Parathyroid adenoma (tissue), 2 donors: ENCODE measurements around the gene HELLS.
"Not testable (repeated sequence)": the region's sequence is repeated elsewhere in the genome, so short reads cannot be mapped to it uniquely, and the experiment has no call there.

Experiments
- H2AFZ ChIP-seq: fragments of 300-600 bp; sonication (generic); one replicate; pipeline ENCODE4 v1.7.0; 2017; ENCODE audit warnings: antibody characterized with exemption, mild to moderate bottlenecking
- H3K27ac ChIP-seq: fragments of 300-600 bp; sonication (generic); one replicate; pipeline ENCODE4 v1.7.0; 2017
- H3K27me3 ChIP-seq: fragments of 300-600 bp; sonication (generic); one replicate; pipeline ENCODE4 v1.7.0; 2017; ENCODE audit warnings: low read length; ENCODE audit not compliant: control insufficient read depth, insufficient read depth
- H3K36me3 ChIP-seq: fragments of 300-600 bp; sonication (generic); one replicate; pipeline ENCODE4 v1.7.0; 2017; ENCODE audit warnings: low read length; ENCODE audit not compliant: control insufficient read depth, insufficient read depth
- H3K4me1 ChIP-seq: fragments of 300-600 bp; sonication (generic); one replicate; pipeline ENCODE4 v1.7.0; 2017; ENCODE audit warnings: control low read depth
- H3K4me2 ChIP-seq: fragments of 300-600 bp; sonication (generic); one replicate; pipeline ENCODE4 v1.7.0; 2017; ENCODE audit warnings: low read length
- H3K4me3 ChIP-seq: fragments of 300-600 bp; sonication (generic); one replicate; pipeline ENCODE4 v1.7.0; 2017; ENCODE audit warnings: low read depth, low read length
- H3K79me2 ChIP-seq: fragments of 300-600 bp; sonication (generic); one replicate; pipeline ENCODE4 v1.7.0; 2017; ENCODE audit warnings: control low read depth
- H3K9ac ChIP-seq: fragments of 300-600 bp; sonication (generic); one replicate; pipeline ENCODE4 v1.7.0; 2017; ENCODE audit warnings: mild to moderate bottlenecking
- H3K9me3 ChIP-seq: fragments of 300-600 bp; sonication (generic); one replicate; pipeline ENCODE4 v1.7.0; 2017; ENCODE audit warnings: low read length; ENCODE audit not compliant: control insufficient read depth
- TF ChIP-seq, protein P1 (sequence below): fragments of 300-600 bp; sonication (generic); IDR thresholded peaks from one replicate; pipeline ENCODE4 v1.7.0; 2017; ENCODE audit warnings: antibody characterized with exemption, mild to moderate bottlenecking
- donor health status: primary hyperparathyroidism.

HELLS gene

DNA sequence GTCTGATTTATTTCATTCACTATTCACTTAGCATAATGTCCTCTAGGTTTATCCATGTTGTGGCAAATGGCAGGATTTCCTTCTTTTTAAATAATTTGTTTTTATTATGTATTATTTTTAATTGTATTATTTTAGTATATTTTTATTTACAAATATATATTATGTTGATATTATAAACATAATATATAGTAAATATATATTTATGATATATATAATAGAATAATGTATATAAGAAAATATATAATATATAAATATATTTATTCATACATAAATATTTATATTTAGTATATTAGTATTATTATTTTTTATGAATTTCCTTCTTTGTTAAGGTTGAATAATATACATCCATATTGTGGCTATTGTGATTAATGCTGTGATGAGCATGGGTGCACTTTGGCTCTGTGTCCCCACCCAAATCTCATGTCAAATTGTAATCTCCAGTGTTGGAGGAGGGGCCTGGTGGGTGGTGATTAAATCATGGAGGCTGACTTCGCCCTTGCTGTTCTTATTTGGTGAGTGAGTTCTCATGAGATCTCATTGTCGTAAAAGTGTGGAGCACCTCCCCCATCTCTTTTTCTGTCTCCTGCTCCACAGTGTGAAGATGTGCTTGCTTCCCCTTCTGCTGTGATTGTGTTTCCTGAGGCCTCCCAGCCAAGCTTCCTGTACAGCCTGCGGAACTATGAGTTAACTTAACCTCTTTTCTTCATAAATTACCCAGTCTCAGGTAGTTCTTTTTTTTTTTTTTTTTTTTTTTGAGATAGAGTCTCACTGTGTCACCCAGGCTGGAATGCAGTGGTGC lies 85.7 kb downstream of the HELLS start:
- H3K27ac ChIP-seq, result no peak overlapping the region
- H3K9ac ChIP-seq, result no peak overlapping the region
- H3K9me3 ChIP-seq, result no peaks in the 10 kb centered on the region
- H3K36me3 ChIP-seq, result no peaks in the 10 kb centered on the region
- no peak overlapping the region for H3K4me2 ChIP-seq
- no peaks in the 10 kb centered on the region for H3K4me1 ChIP-seq
- no peak overlapping the region for H3K4me3 ChIP-seq
- no peaks in the 10 kb centered on the region for H3K27me3 ChIP-seq
- H2AFZ ChIP-seq, result no peak overlapping the region
- no peaks in the 10 kb centered on the region for H3K79me2 ChIP-seq
- TF ChIP-seq, protein P1, sequence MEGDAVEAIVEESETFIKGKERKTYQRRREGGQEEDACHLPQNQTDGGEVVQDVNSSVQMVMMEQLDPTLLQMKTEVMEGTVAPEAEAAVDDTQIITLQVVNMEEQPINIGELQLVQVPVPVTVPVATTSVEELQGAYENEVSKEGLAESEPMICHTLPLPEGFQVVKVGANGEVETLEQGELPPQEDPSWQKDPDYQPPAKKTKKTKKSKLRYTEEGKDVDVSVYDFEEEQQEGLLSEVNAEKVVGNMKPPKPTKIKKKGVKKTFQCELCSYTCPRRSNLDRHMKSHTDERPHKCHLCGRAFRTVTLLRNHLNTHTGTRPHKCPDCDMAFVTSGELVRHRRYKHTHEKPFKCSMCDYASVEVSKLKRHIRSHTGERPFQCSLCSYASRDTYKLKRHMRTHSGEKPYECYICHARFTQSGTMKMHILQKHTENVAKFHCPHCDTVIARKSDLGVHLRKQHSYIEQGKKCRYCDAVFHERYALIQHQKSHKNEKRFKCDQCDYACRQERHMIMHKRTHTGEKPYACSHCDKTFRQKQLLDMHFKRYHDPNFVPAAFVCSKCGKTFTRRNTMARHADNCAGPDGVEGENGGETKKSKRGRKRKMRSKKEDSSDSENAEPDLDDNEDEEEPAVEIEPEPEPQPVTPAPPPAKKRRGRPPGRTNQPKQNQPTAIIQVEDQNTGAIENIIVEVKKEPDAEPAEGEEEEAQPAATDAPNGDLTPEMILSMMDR, result no peak

GRCh38 chr10:94632954-94633353 lies 87.4 kb downstream of the HELLS start:
- no peaks in the 10 kb centered on the region for H3K36me3 ChIP-seq
- no peak overlapping the region for H2AFZ ChIP-seq
- H3K27me3 ChIP-seq, result no peaks in the 10 kb centered on the region
- H3K4me1 ChIP-seq, result no peaks in the 10 kb centered on the region
- no peaks in the 10 kb centered on the region for H3K9me3 ChIP-seq
- no peak overlapping the region for H3K9ac ChIP-seq
- TF ChIP-seq, protein P1, result no peak
- no peak overlapping the region for H3K4me3 ChIP-seq
- no peaks in the 10 kb centered on the region for H3K79me2 ChIP-seq
- no peak overlapping the region for H3K27ac ChIP-seq
- H3K4me2 ChIP-seq, result no peak overlapping the region

- not testable (repeated sequence) for H3K36me3 ChIP-seq, H2AFZ ChIP-seq, H3K9ac ChIP-seq, H3K27me3 ChIP-seq, H3K4me3 ChIP-seq, H3K4me1 ChIP-seq, H3K79me2 ChIP-seq, H3K9me3 ChIP-seq, H3K27ac ChIP-seq, H3K4me2 ChIP-seq
These were observed 92.5 kb downstream of the HELLS start for GRCh38 chr10:94638097-94638496.

DNA sequence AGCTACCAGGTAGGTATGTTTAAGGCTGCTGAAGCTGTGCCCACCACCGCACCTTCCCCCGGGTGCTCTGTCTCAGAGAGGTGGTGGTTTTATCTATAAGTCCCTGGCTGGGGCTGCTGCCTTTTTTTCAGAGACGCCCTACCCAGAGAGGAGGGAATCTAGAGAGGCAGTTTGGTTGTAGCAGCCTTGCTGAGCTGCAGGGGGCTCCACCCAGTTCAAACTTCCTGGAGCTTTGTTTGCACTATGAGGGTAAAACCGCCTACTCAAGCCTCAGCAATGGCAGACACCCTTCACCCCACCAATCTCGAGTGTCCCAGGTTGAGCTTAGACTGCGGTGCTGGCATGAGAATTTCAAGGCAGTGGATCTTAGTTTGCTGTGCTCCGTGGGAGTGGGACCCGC lies 94.3 kb downstream of the HELLS start:
- no peaks in the 10 kb centered on the region for H3K27me3 ChIP-seq
- H3K9me3 ChIP-seq, result no peaks in the 10 kb centered on the region
- TF ChIP-seq, protein P1, result no peak
- no peak overlapping the region for H2AFZ ChIP-seq
- H3K4me2 ChIP-seq, result no peak overlapping the region
- H3K79me2 ChIP-seq, result no peaks in the 10 kb centered on the region
- no peaks in the 10 kb centered on the region for H3K4me1 ChIP-seq
- H3K9ac ChIP-seq, result no peak overlapping the region
- no peak overlapping the region for H3K27ac ChIP-seq
- H3K4me3 ChIP-seq, result no peak overlapping the region
- no peaks in the 10 kb centered on the region for H3K36me3 ChIP-seq

DNA sequence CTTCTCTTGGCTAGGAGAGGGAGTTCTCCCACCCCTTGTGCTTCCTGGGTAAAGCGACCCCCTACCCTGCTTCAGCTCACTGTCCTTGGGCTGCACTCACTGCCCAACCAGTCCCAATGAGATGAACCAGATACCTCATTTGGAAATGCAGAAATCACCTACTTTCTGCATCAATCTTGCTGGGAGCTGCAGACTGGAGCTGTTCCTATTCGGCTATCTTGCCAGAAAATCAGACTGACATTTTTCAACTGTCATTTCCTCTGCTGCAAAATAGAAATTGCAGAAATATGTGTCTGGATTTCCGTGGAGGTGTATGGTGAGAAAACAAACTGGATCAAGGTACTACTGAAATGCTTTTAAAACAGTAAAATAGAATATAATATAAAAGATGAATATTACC lies 95.0 kb downstream of the HELLS start:
- Histone ChIP-seq H2AFZ (no peak overlapping the region), H3K4me2 (no peak overlapping the region), H3K9ac (no peak overlapping the region), H3K27ac (no peak overlapping the region), H3K9me3 (no peaks in the 10 kb centered on the region), H3K4me1 (no peaks in the 10 kb centered on the region), H3K36me3 (no peaks in the 10 kb centered on the region), H3K79me2 (no peaks in the 10 kb centered on the region), H3K27me3 (no peaks in the 10 kb centered on the region), H3K4me3 (no peak overlapping the region)
- TF ChIP-seq, protein P1, result no peak
